ENCODE results near the gene RASL10A. TPM values are rescaled to one million over a fixed set of nuclear protein-coding genes. Genes with fewer than 3 reads are reported as not detected.

RASL10A gene
- total RNA-seq, 2 donors from 2014 or later: 0.58 to 0.61 TPM

DNA sequence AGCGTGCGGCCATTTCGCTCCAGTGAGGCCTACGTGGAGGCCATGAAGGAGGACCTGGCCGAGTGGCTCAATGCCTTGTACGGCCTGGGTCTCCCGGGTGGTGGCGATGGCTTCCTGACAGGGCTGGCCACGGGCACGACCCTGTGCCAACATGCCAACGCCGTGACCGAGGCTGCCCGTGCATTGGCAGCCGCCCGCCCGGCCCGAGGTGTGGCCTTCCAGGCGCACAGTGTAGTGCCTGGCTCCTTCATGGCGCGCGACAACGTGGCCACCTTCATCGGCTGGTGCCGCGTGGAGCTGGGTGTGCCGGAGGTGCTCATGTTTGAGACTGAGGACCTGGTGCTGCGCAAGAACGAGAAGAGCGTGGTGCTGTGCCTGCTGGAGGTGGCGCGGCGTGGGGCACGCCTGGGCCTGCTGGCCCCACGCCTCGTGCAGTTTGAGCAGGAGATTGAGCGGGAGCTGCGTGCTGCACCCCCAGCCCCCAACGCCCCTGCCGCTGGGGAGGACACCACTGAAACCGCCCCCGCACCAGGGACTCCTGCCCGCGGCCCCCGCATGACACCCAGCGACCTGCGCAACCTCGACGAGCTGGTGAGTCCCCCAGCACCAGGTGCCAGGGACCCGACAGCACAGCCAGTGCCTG lies 7.2 kb downstream of the RASL10A start:
- Mint-ChIP-seq H3K27me3 (peaks cover 11% of the 10 kb centered on the region), H3K27ac (no peak overlapping the region), H3K4me1 (no peaks in the 10 kb centered on the region), H3K9me3 (no peaks in the 10 kb centered on the region), H3K4me3 (peak overlapping the region; percentile 25), H3K36me3 (ENCODE audit: low read depth) (no peaks in the 10 kb centered on the region)
- ATAC-seq (replicated peaks): no peak

DNA sequence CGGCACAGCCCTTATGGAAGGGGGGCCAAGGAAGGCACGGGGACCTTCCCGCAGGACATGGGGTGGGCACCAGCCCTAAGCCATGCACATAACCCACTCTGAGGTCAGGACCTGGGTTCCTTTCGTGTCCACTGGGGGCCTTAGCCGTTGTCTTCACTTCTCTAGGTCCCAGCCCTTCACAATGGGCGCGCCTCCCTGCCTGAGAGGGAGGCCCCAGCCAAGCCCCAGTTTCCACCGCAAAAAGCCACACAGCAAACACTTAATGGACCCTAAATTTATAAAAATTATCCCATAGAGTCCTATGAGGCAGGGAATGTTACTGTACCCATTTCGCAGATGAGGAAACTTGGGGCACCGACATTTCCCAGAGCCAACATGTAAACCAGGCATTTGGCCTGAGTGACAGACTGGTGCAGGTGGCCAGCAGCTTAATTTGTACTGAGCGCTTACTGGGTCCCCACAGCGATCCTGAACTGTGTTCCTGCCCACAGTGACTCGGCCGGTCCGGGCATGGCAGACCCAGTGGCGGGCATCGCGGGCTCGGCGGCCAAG lies 7.8 kb downstream of the RASL10A start:
- H3K4me1 Mint-ChIP-seq: no peaks in the 10 kb centered on the region
- H3K27ac Mint-ChIP-seq: peak overlapping the region; percentile 41
- ATAC-seq (replicated peaks): no peak
- peak overlapping the region; percentile 77 for H3K4me3 Mint-ChIP-seq
- peaks cover 7% of the 10 kb centered on the region for H3K27me3 Mint-ChIP-seq
- no peaks in the 10 kb centered on the region for H3K9me3 Mint-ChIP-seq
- H3K36me3 Mint-ChIP-seq (ENCODE audit: low read depth): no peaks in the 10 kb centered on the region

DNA sequence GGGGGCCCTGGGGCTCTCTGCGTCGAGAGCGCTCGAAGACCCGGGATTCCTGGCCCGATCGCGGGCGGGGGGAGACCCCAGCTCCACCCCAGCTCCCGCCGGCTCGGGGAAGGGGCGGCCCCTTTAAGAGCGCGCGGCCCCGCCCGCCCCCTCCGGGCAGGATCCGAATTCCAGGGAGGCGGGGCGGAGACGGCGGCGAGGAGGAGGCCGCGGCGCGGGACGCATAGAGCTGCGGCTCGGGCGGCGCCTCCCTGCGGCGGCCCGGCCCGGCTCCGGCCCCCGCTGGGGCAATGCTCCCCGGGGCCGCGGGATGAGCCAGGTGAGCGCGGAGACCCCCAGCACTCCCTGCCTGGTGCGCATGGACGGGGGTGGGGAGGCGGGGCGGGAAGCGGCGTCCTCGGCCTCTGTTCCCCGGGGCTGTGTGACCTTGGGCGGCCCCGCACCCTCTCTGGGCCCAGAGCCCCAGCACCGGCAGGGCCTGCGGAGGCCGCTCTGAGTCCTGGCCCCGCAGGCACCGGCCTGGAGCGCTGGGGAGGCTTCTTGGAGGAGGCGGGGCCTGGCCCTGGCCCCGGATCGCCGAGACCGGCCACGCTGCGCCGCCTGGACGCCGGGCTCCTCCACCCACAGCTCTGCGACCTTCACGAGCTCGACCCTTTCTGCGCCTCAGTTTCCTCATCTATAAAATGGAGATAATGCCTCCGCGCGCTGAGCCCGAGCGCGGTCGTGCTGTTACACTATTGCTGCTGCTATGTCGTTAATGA lies 8.5 kb downstream of the RASL10A start:
- peak; percentile 53 for ATAC-seq (replicated peaks)
- peaks cover under 1% of the 10 kb centered on the region for H3K27me3 Mint-ChIP-seq
- no peaks in the 10 kb centered on the region for H3K4me1 Mint-ChIP-seq
- peak overlapping the region; percentile 78 for H3K4me3 Mint-ChIP-seq
- H3K9me3 Mint-ChIP-seq: no peaks in the 10 kb centered on the region
- H3K36me3 Mint-ChIP-seq (ENCODE audit: low read depth): no peaks in the 10 kb centered on the region
- H3K27ac Mint-ChIP-seq: peak overlapping the region; percentile 41

DNA sequence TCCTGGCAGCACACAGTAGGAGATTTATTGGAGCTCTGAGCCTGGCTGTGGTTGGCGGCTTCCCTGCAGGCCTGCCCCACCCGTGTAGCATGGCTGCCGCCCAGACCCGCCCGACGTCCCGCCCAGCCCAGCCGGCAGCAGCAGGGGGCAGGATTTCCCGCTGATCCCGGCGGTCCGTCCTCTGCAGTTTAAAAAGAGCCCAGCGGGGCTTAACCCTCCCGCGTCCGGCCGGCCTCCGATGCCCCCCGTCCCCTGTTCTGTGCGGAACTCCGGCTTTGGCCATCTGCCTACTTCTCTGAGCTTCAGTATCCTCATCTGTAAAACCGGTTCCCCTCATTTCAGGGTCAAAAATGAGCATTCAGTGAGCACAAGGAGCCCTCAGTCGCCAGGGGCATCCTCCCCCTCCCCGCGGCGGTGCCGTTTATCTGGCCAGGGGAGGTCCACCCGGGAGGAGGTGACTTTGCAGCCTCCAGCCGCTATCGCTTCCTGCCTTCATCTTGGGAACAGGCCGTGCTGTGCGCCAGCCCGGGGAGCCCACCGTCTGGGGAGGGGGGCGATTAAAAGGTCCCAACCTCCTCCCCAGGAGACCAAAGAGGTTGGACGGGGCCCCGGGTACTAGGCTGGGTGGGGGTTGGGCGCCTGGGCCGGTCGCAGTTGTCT lies 9.2 kb downstream of the RASL10A start, which contains the start of gene GAS2L1:
TSS of gene GAS2L1 (plus strand) at position 476 of the 660 bp plus-strand sequence. CDS start 1,456 bp downstream, outside the sequence.
- peak within 1 kb of the TSS; percentile 78 for H3K4me3 Mint-ChIP-seq
- peak within 1 kb of the TSS; percentile 41 for H3K27ac Mint-ChIP-seq
- peaks cover under 1% of the 10 kb centered on the region for H3K4me1 Mint-ChIP-seq
- peak; percentile 54 for ATAC-seq (replicated peaks)
- H3K9me3 Mint-ChIP-seq: no peaks in the 10 kb centered on the region
- H3K36me3 Mint-ChIP-seq (ENCODE audit: low read depth): peaks cover 4% of the 10 kb centered on the region
- H3K27me3 Mint-ChIP-seq: no peaks in the 10 kb centered on the region

DNA sequence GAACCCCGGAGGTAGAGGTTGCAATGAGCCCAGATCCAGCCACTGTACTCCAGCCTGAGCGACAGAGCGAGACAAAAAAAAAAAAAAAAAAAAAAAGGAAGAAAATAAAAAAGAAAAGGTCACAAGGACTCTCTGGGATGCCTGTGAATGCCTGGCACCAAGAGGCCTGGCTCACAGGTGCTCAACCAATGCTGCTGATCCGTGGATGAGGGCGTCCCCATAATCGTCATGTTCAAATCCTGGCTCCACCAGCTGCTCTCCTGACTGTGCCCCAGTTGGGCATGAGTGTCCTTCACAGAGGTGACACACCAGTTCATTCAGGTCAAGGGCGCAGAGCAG lies 9.7 kb downstream of the RASL10A start:
- Mint-ChIP-seq H3K27ac (no peak overlapping the region), H3K4me3 (peak overlapping the region; percentile 78), H3K27me3 (no peaks in the 10 kb centered on the region), H3K9me3 (no peaks in the 10 kb centered on the region), H3K4me1 (peaks cover 6% of the 10 kb centered on the region), H3K36me3 (ENCODE audit: low read depth) (peaks cover 9% of the 10 kb centered on the region)
- no peak for ATAC-seq (replicated peaks)

DNA sequence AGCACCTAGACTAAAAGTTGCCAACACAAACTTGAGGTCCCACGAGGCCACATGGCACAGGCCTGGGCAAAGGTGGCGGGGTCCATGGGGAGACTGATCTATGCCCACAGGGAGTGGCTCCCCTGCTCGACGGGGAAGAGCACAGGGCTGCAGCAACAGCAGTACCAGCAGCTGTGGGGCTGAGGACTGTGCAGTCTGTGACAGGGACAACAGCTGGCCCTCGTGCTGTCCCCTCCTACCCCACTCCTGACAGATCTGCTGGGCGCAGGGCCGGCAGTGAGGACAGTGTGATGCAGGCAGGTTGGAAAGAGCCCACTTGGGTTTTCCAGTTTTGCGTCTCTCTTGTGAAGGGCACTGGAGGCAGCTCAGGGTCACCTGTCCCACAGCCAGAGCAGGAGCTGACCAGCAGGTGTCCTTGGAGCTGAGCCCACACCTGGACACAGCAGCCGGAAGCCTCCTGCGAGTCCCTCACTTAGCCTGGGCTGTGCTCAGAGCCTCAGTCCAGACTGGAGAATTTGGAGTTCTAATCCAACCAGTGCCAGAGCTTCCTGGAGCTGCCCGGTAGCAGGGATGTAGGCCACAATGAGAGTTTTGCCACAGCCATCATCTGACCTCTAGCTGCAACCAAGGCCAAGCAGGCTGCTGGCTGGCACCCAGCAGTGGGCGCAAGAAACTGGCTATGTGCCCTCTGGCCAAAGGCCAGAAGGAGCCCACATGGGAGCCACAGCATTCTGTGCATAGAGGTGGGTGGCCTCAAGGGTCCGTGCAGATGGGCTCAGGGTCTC lies 12.6 kb downstream of the RASL10A start:
- Mint-ChIP-seq H3K4me1 (peaks cover 7% of the 10 kb centered on the region), H3K9me3 (no peaks in the 10 kb centered on the region), H3K27ac (no peak overlapping the region), H3K27me3 (no peaks in the 10 kb centered on the region), H3K4me3 (no peak overlapping the region), H3K36me3 (ENCODE audit: low read depth) (peaks cover 38% of the 10 kb centered on the region)
- no peak for ATAC-seq (replicated peaks)

DNA sequence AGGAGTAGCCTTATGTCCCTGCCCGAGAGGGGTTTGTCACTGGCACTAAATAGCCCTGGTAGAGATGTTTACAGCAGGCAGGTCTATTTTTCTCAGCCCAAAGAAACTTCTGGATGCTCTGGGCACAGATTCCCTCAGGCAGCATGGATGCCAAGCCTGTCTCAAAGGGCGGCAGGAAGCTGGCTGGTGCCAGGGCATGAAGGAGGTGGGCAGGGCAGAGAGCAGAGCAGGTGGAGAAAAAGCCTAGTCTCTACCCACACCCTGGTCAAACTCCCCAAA lies 13.2 kb downstream of the RASL10A start:
- peaks cover 7% of the 10 kb centered on the region for H3K4me1 Mint-ChIP-seq

DNA sequence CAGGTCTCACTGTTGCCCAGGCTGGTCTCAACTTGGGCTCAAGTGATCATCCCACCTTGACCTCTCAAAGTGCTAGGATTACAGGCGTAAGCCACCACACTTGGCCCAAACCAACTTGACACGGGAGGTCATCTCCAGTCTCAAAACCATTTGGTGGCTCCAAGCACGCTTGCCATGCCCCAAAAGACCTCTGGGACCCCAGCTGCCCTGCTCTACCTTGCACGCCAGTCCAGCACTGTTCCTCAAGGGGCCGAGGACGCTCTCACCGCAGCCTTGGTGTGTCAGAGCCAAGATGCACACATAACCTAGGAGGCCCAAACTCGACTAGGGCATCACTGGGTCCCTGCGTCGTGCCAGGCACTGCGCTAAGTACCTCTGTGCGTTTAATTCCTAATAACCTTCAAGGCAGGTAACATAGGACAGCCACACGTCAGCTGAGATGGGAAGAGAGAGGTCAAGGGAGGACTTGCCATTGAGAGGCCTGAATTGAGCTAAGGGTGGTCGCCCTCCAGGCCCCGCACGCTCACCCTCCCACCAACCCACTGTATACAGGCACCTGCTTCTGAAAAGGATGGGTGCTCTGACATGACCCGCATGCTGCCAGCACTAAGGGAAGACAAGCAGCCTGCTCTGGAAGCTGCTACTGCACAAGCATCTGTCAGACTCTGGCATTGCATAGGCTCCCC lies 13.6 kb downstream of the RASL10A start:
- no peaks in the 10 kb centered on the region for H3K27me3 Mint-ChIP-seq
- H3K27ac Mint-ChIP-seq: peak overlapping the region; percentile 49
- H3K4me3 Mint-ChIP-seq: no peak overlapping the region
- no peaks in the 10 kb centered on the region for H3K9me3 Mint-ChIP-seq
- peaks cover 7% of the 10 kb centered on the region for H3K4me1 Mint-ChIP-seq
- ATAC-seq (replicated peaks): no peak
- H3K36me3 Mint-ChIP-seq (ENCODE audit: low read depth): peaks cover 48% of the 10 kb centered on the region

More for the DNA sequence above, 13.2 kb downstream of the RASL10A start:
- no peak for ATAC-seq (replicated peaks)
- Mint-ChIP-seq H3K9me3 (no peaks in the 10 kb centered on the region), H3K27ac (no peak overlapping the region), H3K4me3 (no peak overlapping the region), H3K27me3 (no peaks in the 10 kb centered on the region), H3K36me3 (ENCODE audit: low read depth) (peaks cover 43% of the 10 kb centered on the region)

DNA sequence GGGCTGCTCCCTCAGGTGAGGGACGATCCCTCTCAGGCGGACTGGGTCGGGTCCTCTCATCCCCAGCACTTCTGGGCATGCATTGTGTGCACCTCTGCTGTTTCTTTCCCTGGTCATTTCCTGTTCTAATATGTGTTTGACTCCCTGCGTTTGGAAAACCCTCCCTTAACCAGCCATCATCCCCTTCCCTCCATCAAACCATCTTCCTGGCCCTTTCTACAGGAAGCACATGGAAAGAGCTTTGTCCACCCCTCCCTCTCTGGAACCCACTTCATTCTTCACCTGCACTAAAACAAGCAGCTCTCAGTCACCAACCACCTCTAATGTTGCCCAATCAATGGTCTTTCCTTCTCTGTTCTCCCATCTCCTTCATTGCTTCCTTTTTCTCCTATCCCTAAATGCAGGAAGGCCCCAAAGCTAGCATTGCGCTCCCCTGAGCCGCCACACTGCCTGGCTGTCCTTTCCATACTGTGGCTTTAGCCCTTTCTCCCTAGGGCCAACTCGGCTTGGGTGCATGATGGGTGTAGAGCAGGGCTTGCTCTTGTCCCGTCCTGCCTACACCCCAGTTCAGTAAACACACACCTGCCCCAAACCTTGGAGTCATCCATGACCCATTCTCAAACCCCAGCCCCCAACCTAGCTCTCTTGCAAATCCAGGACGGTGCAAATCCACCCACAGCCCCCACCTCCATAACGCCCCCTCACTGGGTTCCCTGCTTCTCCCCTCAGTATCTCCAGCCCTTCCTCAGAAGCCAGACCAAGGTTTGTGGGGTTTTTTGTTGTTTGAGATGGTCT lies 14.5 kb downstream of the RASL10A start:
- H3K27ac Mint-ChIP-seq: peak overlapping the region; percentile 49
- ATAC-seq (replicated peaks): peak; percentile 15
- H3K36me3 Mint-ChIP-seq (ENCODE audit: low read depth): peaks cover 57% of the 10 kb centered on the region
- H3K4me1 Mint-ChIP-seq: peaks cover 7% of the 10 kb centered on the region
- H3K4me3 Mint-ChIP-seq: no peak overlapping the region
- no peaks in the 10 kb centered on the region for H3K27me3 Mint-ChIP-seq
- H3K9me3 Mint-ChIP-seq: no peaks in the 10 kb centered on the region

DNA sequence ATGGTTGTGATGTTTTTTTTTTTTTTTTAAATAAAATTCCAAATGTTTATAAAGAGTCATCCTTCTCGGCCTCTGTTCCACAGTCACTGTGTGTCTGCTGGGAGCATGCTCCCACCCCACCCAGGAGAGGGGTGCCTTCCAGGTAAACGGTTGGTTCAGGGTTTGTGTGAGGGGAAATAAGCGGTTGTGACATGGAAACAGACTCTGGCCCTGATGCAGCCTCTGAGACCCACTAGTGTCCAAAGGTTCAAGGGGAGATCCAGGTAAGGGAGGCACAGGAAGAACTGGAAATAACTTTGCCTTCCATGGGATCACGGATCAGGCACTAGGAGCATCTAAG lies 15.1 kb downstream of the RASL10A start:
- no peak for ATAC-seq (replicated peaks)
- Mint-ChIP-seq H3K27me3 (no peaks in the 10 kb centered on the region), H3K4me3 (no peak overlapping the region), H3K27ac (peak overlapping the region; percentile 49), H3K36me3 (ENCODE audit: low read depth) (peaks cover 62% of the 10 kb centered on the region), H3K9me3 (no peaks in the 10 kb centered on the region), H3K4me1 (peaks cover 7% of the 10 kb centered on the region)

DNA sequence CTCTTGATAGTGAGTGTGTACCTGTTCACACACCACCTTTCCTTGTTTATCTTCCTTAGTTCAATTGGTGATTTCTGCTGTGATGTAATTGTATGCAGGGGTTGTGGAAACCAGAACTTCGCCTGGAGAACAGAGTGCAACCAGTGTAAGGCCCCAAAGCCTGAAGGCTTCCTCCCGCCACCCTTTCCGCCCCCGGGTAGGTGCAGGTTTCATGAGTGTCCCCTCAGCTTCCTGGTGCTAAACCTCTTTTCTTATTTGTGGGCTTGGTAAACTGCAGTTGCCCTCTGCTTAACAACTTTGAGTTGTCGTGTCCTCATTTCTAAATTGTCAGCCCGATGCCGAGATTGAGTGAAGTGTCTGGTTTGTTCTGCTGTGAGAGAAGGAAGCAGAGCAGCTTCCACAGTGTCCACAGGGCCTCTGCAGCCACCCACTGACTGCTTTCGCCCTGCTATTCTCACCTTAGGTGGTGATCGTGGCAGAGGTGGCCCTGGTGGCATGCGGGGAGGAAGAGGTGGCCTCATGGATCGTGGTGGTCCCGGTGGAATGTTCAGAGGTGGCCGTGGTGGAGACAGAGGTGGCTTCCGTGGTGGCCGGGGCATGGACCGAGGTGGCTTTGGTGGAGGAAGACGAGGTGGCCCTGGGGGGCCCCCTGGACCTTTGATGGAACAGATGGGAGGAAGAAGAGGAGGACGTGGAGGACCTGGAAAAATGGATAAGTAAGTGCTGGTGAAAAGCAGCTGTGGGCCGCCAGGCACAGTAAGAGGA lies 16.2 kb downstream of the RASL10A start:
- no peaks in the 10 kb centered on the region for H3K9me3 Mint-ChIP-seq
- H3K36me3 Mint-ChIP-seq (ENCODE audit: low read depth): peaks cover 74% of the 10 kb centered on the region
- H3K27ac Mint-ChIP-seq: peak overlapping the region; percentile 29
- H3K4me3 Mint-ChIP-seq: no peak overlapping the region
- no peaks in the 10 kb centered on the region for H3K27me3 Mint-ChIP-seq
- no peak for ATAC-seq (replicated peaks)
- peaks cover 7% of the 10 kb centered on the region for H3K4me1 Mint-ChIP-seq

DNA sequence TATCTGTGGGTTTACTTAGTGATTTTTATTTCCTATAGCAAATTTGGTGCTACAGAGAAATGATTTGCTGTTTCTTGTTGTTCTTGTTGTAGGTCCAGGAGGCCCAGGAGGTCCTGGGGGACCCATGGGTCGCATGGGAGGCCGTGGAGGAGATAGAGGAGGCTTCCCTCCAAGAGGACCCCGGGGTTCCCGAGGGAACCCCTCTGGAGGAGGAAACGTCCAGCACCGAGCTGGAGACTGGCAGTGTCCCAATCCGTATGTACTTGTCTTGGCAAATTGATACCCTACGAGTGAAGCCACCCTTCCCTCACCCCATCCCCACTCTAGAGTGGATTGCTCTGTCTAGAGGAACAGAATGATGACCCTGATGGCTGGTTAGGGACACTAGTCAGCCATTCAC lies 16.9 kb downstream of the RASL10A start:
- Mint-ChIP-seq H3K27ac (peak overlapping the region; percentile 29), H3K4me3 (no peak overlapping the region), H3K9me3 (no peaks in the 10 kb centered on the region), H3K27me3 (no peaks in the 10 kb centered on the region), H3K36me3 (ENCODE audit: low read depth) (peaks cover 80% of the 10 kb centered on the region), H3K4me1 (peaks cover 7% of the 10 kb centered on the region)
- no peak for ATAC-seq (replicated peaks)

DNA sequence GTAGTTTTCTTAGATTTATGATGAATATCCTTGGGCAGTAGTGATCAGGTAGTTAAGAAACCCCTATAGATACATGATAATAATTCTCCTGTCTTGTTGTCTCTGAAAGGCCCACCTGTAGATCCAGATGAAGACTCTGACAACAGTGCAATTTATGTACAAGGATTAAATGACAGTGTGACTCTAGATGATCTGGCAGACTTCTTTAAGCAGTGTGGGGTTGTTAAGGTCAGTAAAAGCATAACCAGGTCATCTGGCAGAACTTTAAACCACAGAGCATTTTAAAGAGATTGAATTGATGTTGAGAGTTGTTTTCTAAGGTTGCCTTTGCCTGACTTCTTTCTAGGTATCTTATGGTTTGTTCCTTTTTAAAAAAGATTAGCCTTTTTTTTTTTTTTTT lies 23.1 kb downstream of the RASL10A start:
- Mint-ChIP-seq H3K36me3 (ENCODE audit: low read depth) (peaks cover 100% of the 10 kb centered on the region), H3K27ac (no peak overlapping the region), H3K4me3 (no peak overlapping the region), H3K4me1 (peaks cover 4% of the 10 kb centered on the region), H3K27me3 (no peaks in the 10 kb centered on the region), H3K9me3 (no peaks in the 10 kb centered on the region)
- no peak for ATAC-seq (replicated peaks)

All from activated T-helper 17 cell treated with anti-CD3 and anti-CD28 coated beads, Interleukin-2, amount 50 U/mL, for 72 hours (primary cell).